GM23338 (cell line): ENCODE results near the gene RBKS. TPM values are rescaled to one million over a fixed set of nuclear protein-coding genes. Genes with fewer than 3 reads are reported as not detected.

ENCODE experiments used
- ATAC-seq: fragments of 200-7000 bp; cut with Tn5 transposase; 3 replicates; pipeline ENCODE4 v1.9.1; 2020
- DNase-seq: peaks from one replicate; pipeline ENCODE4 v3.0.0-alpha.2; 2015; ENCODE audit warnings: low spot score
- H2AFZ ChIP-seq: fragments of 200-600 bp; sonication (generic); 2 replicates; pipeline ENCODE4 v1.8.0; 2016; ENCODE audit warnings: antibody characterized with exemption, mild to moderate bottlenecking, moderate library complexity
- H3F3A ChIP-seq: fragments of 200-600 bp; sonication (generic); replicated peaks from 2 replicates; pipeline ENCODE4 v1.8.0; 2017; ENCODE audit warnings: antibody characterized with exemption, mixed run types, low read depth
- H3K27ac ChIP-seq: fragments of 200-600 bp; sonication (generic); 2 replicates; pipeline ENCODE4 v1.6.1; 2016; ENCODE audit warnings: low read depth
- H3K27me3 ChIP-seq: fragments of 200-600 bp; sonication (generic); 2 replicates; pipeline ENCODE4 v1.8.0; 2016; ENCODE audit warnings: mild to moderate bottlenecking, mixed run types, moderate library complexity; ENCODE audit not compliant: insufficient read depth
- H3K36me3 ChIP-seq: fragments of 200-600 bp; sonication (generic); 2 replicates; pipeline ENCODE4 v1.8.0; 2016; ENCODE audit warnings: mild to moderate bottlenecking; ENCODE audit not compliant: insufficient read depth
- H3K4me1 ChIP-seq: fragments of 200-600 bp; sonication (generic); 2 replicates; pipeline ENCODE4 v1.8.0; 2016; ENCODE audit warnings: mild to moderate bottlenecking, moderate library complexity; ENCODE audit not compliant: insufficient read depth
- H3K4me2 ChIP-seq: fragments of 200-600 bp; sonication (generic); 2 replicates; pipeline ENCODE4 v1.7.1; 2017; ENCODE audit warnings: mixed run types
- H3K4me3 ChIP-seq: fragments of 200-600 bp; sonication (generic); 2 replicates; pipeline ENCODE4 v1.6.1; 2016; ENCODE audit warnings: mixed run types
- H3K79me2 ChIP-seq: fragments of 200-600 bp; sonication (generic); replicated peaks from 2 replicates; pipeline ENCODE4 v1.8.0; 2017; ENCODE audit warnings: mild to moderate bottlenecking; ENCODE audit not compliant: insufficient read depth
- H3K9me2 ChIP-seq: fragments of 200-600 bp; sonication (generic); 2 replicates; pipeline ENCODE4 v1.8.0; 2017; ENCODE audit not compliant: insufficient read depth
- H4K20me1 ChIP-seq: fragments of 200-600 bp; sonication (generic); replicated peaks from 2 replicates; pipeline ENCODE4 v1.8.0; 2017; ENCODE audit warnings: mild to moderate bottlenecking; ENCODE audit not compliant: insufficient read depth
- H3K27ac Mint-ChIP-seq: 2 replicates; pipeline ENCODE4 v1.8.0; 2020; ENCODE audit warnings: inconsistent platforms, mild to moderate bottlenecking, moderate library complexity, mixed read lengths
- H3K27me3 Mint-ChIP-seq: 3 replicates; pipeline ENCODE4 v1.8.0; 2022; ENCODE audit warnings: low read depth, mild to moderate bottlenecking, moderate library complexity, mixed read lengths, inconsistent platforms; ENCODE audit not compliant: insufficient read depth, poor library complexity
- H3K36me3 Mint-ChIP-seq: 3 replicates; pipeline ENCODE4 v1.8.0; 2021; ENCODE audit warnings: low read depth, mild to moderate bottlenecking, inconsistent platforms, moderate library complexity, mixed read lengths
- H3K4me1 Mint-ChIP-seq: 3 replicates; pipeline ENCODE4 v1.8.0; 2020; ENCODE audit warnings: mild to moderate bottlenecking, inconsistent platforms, mixed read lengths
- H3K4me3 Mint-ChIP-seq: 3 replicates; pipeline ENCODE4 v1.8.0; 2021; ENCODE audit warnings: moderate library complexity, mild to moderate bottlenecking, inconsistent platforms, mixed read lengths
- H3K9me3 Mint-ChIP-seq: 3 replicates; pipeline ENCODE4 v1.8.0; 2020; ENCODE audit warnings: moderate library complexity, mild to moderate bottlenecking, inconsistent platforms, mixed read lengths
- EZH2 ChIP-seq: fragments of 200-600 bp; sonication (generic); IDR thresholded peaks from one replicate; pipeline ENCODE4 v1.8.0; 2017; ENCODE audit warnings: antibody characterized with exemption, mild to moderate bottlenecking, low read depth; ENCODE audit not compliant: unreplicated experiment
- EZH2phosphoT487 ChIP-seq: fragments of 200-600 bp; sonication (generic); IDR thresholded peaks from one replicate; pipeline ENCODE4 v1.8.1; 2018; ENCODE audit warnings: antibody characterized with exemption; ENCODE audit not compliant: unreplicated experiment
- JUNB ChIP-seq: IDR thresholded peaks from one replicate; pipeline ENCODE4 v1.6.1; 2016; ENCODE audit warnings: antibody characterized with exemption; ENCODE audit not compliant: unreplicated experiment
- NANOG ChIP-seq: IDR thresholded peaks from 2 replicates; pipeline ENCODE4 v1.6.1; 2016; ENCODE audit warnings: antibody characterized with exemption, borderline replicate concordance
- POLR2AphosphoS5 ChIP-seq: IDR thresholded peaks from 2 replicates; pipeline ENCODE4 v1.6.1; 2016; ENCODE audit warnings: antibody characterized with exemption, low read depth
- STAT1 ChIP-seq: IDR thresholded peaks from one replicate; pipeline ENCODE4 v1.6.1; 2016; ENCODE audit warnings: antibody characterized with exemption; ENCODE audit not compliant: unreplicated experiment
- ZNF331 ChIP-seq: fragments of 250-450 bp; sonication (Bioruptor Pico); IDR thresholded peaks from 2 replicates; pipeline ENCODE4 v1.5.0; 2020; ENCODE audit warnings: low read depth, mild to moderate bottlenecking, moderate library complexity
- polyA plus RNA-seq: library from polyadenylated mRNA; unstranded; fragments of >200 nt; fragmentation: Nextera tagmentation; extraction: Ambion mirVana; gene quantifications from 2 replicates; pipeline ENCODE4 v1.2.1, GENCODE V29; 2016
- total RNA-seq: library from RNA; depleted of rRNA; stranded (reverse); fragments of >200 nt; shearing (Covaris generic); gene quantifications from 2 replicates; pipeline ENCODE4 v1.2.3, GENCODE V29; 2014
- TF ChIP-seq, protein P1 (sequence below), 2 experiments: fragments of 200-600 bp in 1 of 2; sonication (generic) in 1 of 2; conservative IDR thresholded peaks; 2 replicates each; pipeline versions ENCODE4 v1.5.1 to v1.6.1; 2016 to 2017; ENCODE audit warnings: antibody characterized with exemption in 2 of 2, low read depth in 2 of 2, mild to moderate bottlenecking in 2 of 2, moderate library complexity in 1 of 2
- TF ChIP-seq, protein P2 (sequence below): IDR thresholded peaks from one replicate; pipeline ENCODE4 v1.6.1; 2018; ENCODE audit warnings: antibody characterized with exemption; ENCODE audit not compliant: unreplicated experiment
- TF ChIP-seq, protein P3 (sequence below): IDR thresholded peaks from 2 replicates; pipeline ENCODE4 v1.6.1; 2016; ENCODE audit warnings: antibody characterized with exemption

Gene RBKS
- total and polyA plus RNA-seq, 2 experiments from 2014 or later: 1.3 to 1.5 TPM

DNA sequence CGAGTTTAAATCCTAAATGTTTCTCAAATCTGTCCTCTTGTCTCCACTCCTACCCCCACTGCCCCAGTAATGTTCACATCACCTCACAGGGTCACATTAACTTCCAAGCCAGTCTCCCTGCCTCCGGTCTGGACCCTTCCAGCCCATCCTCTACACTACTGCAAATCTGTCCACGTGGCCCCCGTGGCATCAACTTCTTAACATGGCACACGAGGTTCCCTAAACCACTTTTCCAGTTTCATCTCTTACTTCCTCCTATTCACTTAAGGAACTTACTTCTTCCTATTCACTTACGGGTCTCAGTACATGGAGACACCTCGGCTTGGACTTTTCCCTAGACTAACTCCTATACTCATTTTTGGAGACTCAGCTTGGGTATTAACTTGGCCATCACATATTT is 91.7 kb downstream of the RBKS start:
- Mint-ChIP-seq H3K27ac (no peak overlapping the region), H3K4me3 (no peak overlapping the region), H3K9me3 (no peaks in the 10 kb centered on the region; the same call in 2 of the 3 replicates), H3K4me1 (no peaks in the 10 kb centered on the region), H3K27me3 (peaks cover 5% of the 10 kb centered on the region), H3K36me3 (no peaks in the 10 kb centered on the region)
- no peaks in the 10 kb centered on the region for H3K27me3 ChIP-seq
- no peak overlapping the region for H3K4me2 ChIP-seq
- H3F3A ChIP-seq: no peaks in the 10 kb centered on the region
- H3K79me2 ChIP-seq: no peaks in the 10 kb centered on the region
- H3K4me1 ChIP-seq: no peaks in the 10 kb centered on the region
- no peaks in the 10 kb centered on the region for H3K36me3 ChIP-seq
- no peaks in the 10 kb centered on the region for H3K9me2 ChIP-seq
- DNase-seq (no peak), ATAC-seq (no peak)
- no peak overlapping the region for H3K4me3 ChIP-seq
- TF ChIP-seq, protein P1, sequence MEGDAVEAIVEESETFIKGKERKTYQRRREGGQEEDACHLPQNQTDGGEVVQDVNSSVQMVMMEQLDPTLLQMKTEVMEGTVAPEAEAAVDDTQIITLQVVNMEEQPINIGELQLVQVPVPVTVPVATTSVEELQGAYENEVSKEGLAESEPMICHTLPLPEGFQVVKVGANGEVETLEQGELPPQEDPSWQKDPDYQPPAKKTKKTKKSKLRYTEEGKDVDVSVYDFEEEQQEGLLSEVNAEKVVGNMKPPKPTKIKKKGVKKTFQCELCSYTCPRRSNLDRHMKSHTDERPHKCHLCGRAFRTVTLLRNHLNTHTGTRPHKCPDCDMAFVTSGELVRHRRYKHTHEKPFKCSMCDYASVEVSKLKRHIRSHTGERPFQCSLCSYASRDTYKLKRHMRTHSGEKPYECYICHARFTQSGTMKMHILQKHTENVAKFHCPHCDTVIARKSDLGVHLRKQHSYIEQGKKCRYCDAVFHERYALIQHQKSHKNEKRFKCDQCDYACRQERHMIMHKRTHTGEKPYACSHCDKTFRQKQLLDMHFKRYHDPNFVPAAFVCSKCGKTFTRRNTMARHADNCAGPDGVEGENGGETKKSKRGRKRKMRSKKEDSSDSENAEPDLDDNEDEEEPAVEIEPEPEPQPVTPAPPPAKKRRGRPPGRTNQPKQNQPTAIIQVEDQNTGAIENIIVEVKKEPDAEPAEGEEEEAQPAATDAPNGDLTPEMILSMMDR (conservative IDR thresholded peaks at IDR 0.05; ENCODE audit: low read depth in 2 of 2): no peak
- TF ChIP-seq NANOG: no peak
- TF ChIP-seq, protein P2, sequence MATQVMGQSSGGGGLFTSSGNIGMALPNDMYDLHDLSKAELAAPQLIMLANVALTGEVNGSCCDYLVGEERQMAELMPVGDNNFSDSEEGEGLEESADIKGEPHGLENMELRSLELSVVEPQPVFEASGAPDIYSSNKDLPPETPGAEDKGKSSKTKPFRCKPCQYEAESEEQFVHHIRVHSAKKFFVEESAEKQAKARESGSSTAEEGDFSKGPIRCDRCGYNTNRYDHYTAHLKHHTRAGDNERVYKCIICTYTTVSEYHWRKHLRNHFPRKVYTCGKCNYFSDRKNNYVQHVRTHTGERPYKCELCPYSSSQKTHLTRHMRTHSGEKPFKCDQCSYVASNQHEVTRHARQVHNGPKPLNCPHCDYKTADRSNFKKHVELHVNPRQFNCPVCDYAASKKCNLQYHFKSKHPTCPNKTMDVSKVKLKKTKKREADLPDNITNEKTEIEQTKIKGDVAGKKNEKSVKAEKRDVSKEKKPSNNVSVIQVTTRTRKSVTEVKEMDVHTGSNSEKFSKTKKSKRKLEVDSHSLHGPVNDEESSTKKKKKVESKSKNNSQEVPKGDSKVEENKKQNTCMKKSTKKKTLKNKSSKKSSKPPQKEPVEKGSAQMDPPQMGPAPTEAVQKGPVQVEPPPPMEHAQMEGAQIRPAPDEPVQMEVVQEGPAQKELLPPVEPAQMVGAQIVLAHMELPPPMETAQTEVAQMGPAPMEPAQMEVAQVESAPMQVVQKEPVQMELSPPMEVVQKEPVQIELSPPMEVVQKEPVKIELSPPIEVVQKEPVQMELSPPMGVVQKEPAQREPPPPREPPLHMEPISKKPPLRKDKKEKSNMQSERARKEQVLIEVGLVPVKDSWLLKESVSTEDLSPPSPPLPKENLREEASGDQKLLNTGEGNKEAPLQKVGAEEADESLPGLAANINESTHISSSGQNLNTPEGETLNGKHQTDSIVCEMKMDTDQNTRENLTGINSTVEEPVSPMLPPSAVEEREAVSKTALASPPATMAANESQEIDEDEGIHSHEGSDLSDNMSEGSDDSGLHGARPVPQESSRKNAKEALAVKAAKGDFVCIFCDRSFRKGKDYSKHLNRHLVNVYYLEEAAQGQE: no peak
- TF ChIP-seq, protein P3, sequence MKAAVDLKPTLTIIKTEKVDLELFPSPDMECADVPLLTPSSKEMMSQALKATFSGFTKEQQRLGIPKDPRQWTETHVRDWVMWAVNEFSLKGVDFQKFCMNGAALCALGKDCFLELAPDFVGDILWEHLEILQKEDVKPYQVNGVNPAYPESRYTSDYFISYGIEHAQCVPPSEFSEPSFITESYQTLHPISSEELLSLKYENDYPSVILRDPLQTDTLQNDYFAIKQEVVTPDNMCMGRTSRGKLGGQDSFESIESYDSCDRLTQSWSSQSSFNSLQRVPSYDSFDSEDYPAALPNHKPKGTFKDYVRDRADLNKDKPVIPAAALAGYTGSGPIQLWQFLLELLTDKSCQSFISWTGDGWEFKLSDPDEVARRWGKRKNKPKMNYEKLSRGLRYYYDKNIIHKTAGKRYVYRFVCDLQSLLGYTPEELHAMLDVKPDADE: no peak
- no peak for TF ChIP-seq POLR2AphosphoS5
- TF ChIP-seq EZH2phosphoT487: no peak
- H3K27ac ChIP-seq: no peak overlapping the region
- H4K20me1 ChIP-seq: no peaks in the 10 kb centered on the region
- H2AFZ ChIP-seq: no peak overlapping the region

DNA sequence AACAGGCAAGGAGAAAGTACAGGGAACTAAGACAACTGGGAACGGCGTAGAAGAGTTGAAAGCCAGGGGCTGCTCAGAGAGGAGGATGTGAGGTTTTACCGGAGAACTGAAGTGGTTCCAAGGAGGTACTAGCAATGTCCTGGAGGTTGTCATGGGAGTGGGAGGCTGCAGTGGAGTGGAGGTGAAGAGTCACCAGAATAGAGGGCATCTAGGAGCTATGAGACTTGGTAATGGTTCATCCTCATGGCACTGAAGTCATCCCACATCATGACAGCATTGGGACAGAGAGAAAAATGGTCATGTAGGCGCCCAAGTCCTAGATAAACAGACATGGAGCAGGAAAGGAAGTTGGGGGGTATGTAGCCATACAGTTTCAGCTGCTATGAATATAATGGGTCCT is 92.3 kb downstream of the RBKS start:
- no peaks in the 10 kb centered on the region for H3K36me3 ChIP-seq
- H3F3A ChIP-seq: no peaks in the 10 kb centered on the region
- no peak overlapping the region for H3K4me3 Mint-ChIP-seq
- no peak overlapping the region for H3K4me2 ChIP-seq
- H3K79me2 ChIP-seq: no peaks in the 10 kb centered on the region
- H3K4me1 Mint-ChIP-seq: no peaks in the 10 kb centered on the region
- no peaks in the 10 kb centered on the region for H3K9me2 ChIP-seq
- no peaks in the 10 kb centered on the region for H3K27me3 ChIP-seq
- ATAC-seq: no peak
- H3K4me1 ChIP-seq: no peaks in the 10 kb centered on the region
- H3K36me3 Mint-ChIP-seq: no peaks in the 10 kb centered on the region
- H3K27me3 Mint-ChIP-seq: peaks cover 5% of the 10 kb centered on the region
- H3K27ac ChIP-seq: no peak overlapping the region
- no peak for DNase-seq
- no peak overlapping the region for H3K27ac Mint-ChIP-seq
- no peak overlapping the region for H2AFZ ChIP-seq
- no peaks in the 10 kb centered on the region; the same call in 2 of the 3 replicates for H3K9me3 Mint-ChIP-seq
- TF ChIP-seq EZH2 (no peak), EZH2phosphoT487 (no peak), POLR2AphosphoS5 (no peak), ZNF331 (no peak), STAT1 (no peak), JUNB (no peak)
- TF ChIP-seq, protein P3: no peak
- H4K20me1 ChIP-seq: no peaks in the 10 kb centered on the region
- H3K4me3 ChIP-seq: no peak overlapping the region
